Caco-2 (cell line): ENCODE results near the gene PFKFB2. TPM values are rescaled to one million over a fixed set of nuclear protein-coding genes. Genes with fewer than 3 reads are reported as not detected.

ENCODE experiments used
- BruUV-seq: library from RNA; stranded (reverse); fragments of 400-500 nt; replicated peaks from 2 replicates; lab custom pipeline; 2021; lab: Mats Ljungman, UMichigan
- CTCF ChIA-PET: fragments of 300-600 bp; sonication (Branson Sonifier 250); formaldehyde crosslinking; loops from one replicate; lab custom pipeline; 2022; ENCODE audit warnings: antibody characterized with exemption; lab: Charles Lee
- POLR2A ChIA-PET: fragments of 300-600 bp; sonication (Branson Sonifier 250); formaldehyde crosslinking; loops from one replicate; lab custom pipeline; 2022; ENCODE audit warnings: antibody characterized with exemption; lab: Charles Lee
- DNase-seq, 2 experiments: peaks; one replicate each; pipeline versions ENCODE4 v3.0.0 to v3.0.0-alpha.2; 2020 to 2022
- H3K27me3 ChIP-seq: replicated peaks from 2 replicates; pipeline ENCODE4 v1.6.0; 2011; ENCODE audit warnings: low read length; ENCODE audit not compliant: control insufficient read depth, insufficient read depth
- H3K36me3 ChIP-seq: 2 replicates; pipeline ENCODE4 v1.5.1; 2011; ENCODE audit warnings: low read length; ENCODE audit not compliant: control insufficient read depth, insufficient read depth
- H3K4me1 ChIP-seq: fragments of 250-450 bp; sonication (Bioruptor Pico); 2 replicates; pipeline ENCODE4 v1.5.1; 2020; ENCODE audit warnings: mild to moderate bottlenecking
- H3K4me3 ChIP-seq: 2 replicates; pipeline ENCODE4 v1.5.1; 2011; ENCODE audit warnings: low read depth, mild to moderate bottlenecking, control low read depth, low read length
- H3K9me3 ChIP-seq: fragments of 250-450 bp; sonication (Bioruptor Pico); 2 replicates; pipeline ENCODE4 v1.5.1; 2020; ENCODE audit warnings: mild to moderate bottlenecking, moderate library complexity
- H3K27ac Mint-ChIP-seq: one replicate; pipeline ENCODE4 v1.8.0; 2022; ENCODE audit warnings: mixed read lengths; ENCODE audit not compliant: unreplicated experiment
- H3K27me3 Mint-ChIP-seq: one replicate; pipeline ENCODE4 v1.8.0; 2022; ENCODE audit warnings: mixed read lengths; ENCODE audit not compliant: insufficient read depth, unreplicated experiment
- H3K36me3 Mint-ChIP-seq: one replicate; pipeline ENCODE4 v1.8.0; 2022; ENCODE audit warnings: mild to moderate bottlenecking, mixed read lengths; ENCODE audit not compliant: insufficient read depth, unreplicated experiment
- H3K4me1 Mint-ChIP-seq: one replicate; pipeline ENCODE4 v1.8.0; 2022; ENCODE audit warnings: low read depth, mixed read lengths; ENCODE audit not compliant: unreplicated experiment
- H3K4me3 Mint-ChIP-seq: one replicate; pipeline ENCODE4 v1.8.0; 2022; ENCODE audit warnings: mild to moderate bottlenecking, moderate library complexity, mixed read lengths; ENCODE audit not compliant: unreplicated experiment
- H3K9me3 Mint-ChIP-seq: one replicate; pipeline ENCODE4 v1.8.0; 2022; ENCODE audit warnings: mixed read lengths; ENCODE audit not compliant: unreplicated experiment
- intact Hi-C: fragments of 100-400 bp; cut with micrococcal nuclease; formaldehyde crosslinking; loops from one replicate; pipeline ENCODE4 v1.10.0; 2022; ENCODE audit not compliant: unreplicated experiment
- total RNA-seq: library from RNA; stranded (reverse); gene quantifications from 2 replicates; pipeline ENCODE4 v1.2.3, GENCODE V29; 2022
- TF ChIP-seq, protein P1 (sequence below), 2 experiments: fragments of 200-600 bp in 1 of 2; IDR thresholded peaks; 1 replicate in 1 of 2; 2 replicates in 1 of 2; pipeline versions ENCODE4 v1.5.1 to v1.8.0; 2011 to 2022; ENCODE audit warnings: antibody characterized with exemption in 1 of 2, control low read depth in 1 of 2, inconsistent platforms in 1 of 2, low read depth in 1 of 2, low read length in 1 of 2, mild to moderate bottlenecking in 1 of 2, moderate library complexity in 1 of 2; ENCODE audit not compliant: insufficient read depth in 1 of 2, severe bottlenecking in 1 of 2, unreplicated experiment in 1 of 2

PFKFB2 gene
- total RNA-seq, 1 experiment from 2014 or later = 38.9 TPM

DNA sequence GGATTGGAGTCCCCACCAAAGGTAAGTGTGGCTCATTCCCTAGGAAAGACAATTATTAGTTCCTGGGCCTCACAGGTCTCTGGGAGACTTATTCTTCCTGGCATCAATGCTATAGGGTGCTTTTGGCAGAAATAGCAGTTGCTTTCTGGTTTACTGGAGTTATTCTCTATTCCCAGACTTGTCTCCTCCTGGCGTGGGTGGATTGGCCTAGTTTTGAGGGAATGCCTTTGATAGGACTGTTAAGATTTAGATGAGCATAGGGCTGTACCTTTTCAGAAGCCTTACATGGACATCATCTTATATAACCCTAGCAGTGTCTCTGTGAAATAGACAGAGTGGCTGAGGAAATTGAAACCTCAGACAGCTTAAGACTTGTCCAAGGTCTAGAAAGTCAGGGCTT, 9.0 kb downstream of the PFKFB2 start:
- Mint-ChIP-seq H3K4me1 (no peaks in the 10 kb centered on the region), H3K4me3 (no peak overlapping the region), H3K9me3 (no peaks in the 10 kb centered on the region), H3K36me3 (peaks cover 22% of the 10 kb centered on the region), H3K27ac (no peak overlapping the region), H3K27me3 (no peaks in the 10 kb centered on the region)
- peaks cover 4% of the 10 kb centered on the region; the same call in 1 of the 2 replicates for H3K36me3 ChIP-seq
- no peak overlapping the region for H3K4me3 ChIP-seq
- POLR2A ChIA-PET = no interaction called here
- intact Hi-C loops = no loop called here
- no peaks in the 10 kb centered on the region for H3K27me3 ChIP-seq
- no peak for DNase-seq
- no peaks in the 10 kb centered on the region for H3K4me1 ChIP-seq
- no peaks in the 10 kb centered on the region for H3K9me3 ChIP-seq
- CTCF ChIA-PET = no interaction called here
- BruUV-seq = no TSS peak
- TF ChIP-seq, protein P1, sequence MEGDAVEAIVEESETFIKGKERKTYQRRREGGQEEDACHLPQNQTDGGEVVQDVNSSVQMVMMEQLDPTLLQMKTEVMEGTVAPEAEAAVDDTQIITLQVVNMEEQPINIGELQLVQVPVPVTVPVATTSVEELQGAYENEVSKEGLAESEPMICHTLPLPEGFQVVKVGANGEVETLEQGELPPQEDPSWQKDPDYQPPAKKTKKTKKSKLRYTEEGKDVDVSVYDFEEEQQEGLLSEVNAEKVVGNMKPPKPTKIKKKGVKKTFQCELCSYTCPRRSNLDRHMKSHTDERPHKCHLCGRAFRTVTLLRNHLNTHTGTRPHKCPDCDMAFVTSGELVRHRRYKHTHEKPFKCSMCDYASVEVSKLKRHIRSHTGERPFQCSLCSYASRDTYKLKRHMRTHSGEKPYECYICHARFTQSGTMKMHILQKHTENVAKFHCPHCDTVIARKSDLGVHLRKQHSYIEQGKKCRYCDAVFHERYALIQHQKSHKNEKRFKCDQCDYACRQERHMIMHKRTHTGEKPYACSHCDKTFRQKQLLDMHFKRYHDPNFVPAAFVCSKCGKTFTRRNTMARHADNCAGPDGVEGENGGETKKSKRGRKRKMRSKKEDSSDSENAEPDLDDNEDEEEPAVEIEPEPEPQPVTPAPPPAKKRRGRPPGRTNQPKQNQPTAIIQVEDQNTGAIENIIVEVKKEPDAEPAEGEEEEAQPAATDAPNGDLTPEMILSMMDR (IDR thresholded peaks at IDR 0.05; ENCODE audit: insufficient read depth in 1 of 2, low read depth in 1 of 2, low read length in 1 of 2, severe bottlenecking in 1 of 2, unreplicated experiment in 1 of 2) = no peak

DNA sequence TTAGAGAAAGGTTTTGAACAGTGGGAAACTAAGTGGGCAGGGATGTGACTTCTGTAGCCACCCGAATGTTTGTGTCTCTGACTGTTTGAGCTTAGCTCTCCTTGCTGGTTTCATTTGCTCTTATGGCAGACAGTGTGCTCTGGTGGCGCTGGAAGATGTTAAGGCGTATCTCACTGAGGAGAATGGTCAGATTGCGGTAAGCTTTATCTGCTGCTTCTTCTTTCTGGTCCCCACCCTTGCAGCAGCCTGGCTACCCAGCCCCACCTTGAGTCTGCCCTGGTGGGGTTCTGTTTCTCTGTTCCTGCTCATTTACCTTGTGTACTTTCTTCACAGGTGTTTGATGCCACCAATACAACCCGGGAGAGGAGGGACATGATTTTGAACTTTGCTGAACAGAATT, 9.9 kb downstream of the PFKFB2 start:
- Histone ChIP-seq H3K27me3 (no peaks in the 10 kb centered on the region), H3K4me1 (no peaks in the 10 kb centered on the region), H3K9me3 (no peaks in the 10 kb centered on the region), H3K4me3 (no peak overlapping the region), H3K36me3 (peaks cover 4% of the 10 kb centered on the region; the same call in 1 of the 2 replicates)
- intact Hi-C loops = no loop called here
- H3K4me1 Mint-ChIP-seq = no peaks in the 10 kb centered on the region
- CTCF ChIA-PET = no interaction called here
- peaks cover 27% of the 10 kb centered on the region for H3K36me3 Mint-ChIP-seq
- TF ChIP-seq, protein P1 (IDR thresholded peaks at IDR 0.05; ENCODE audit: insufficient read depth in 1 of 2, low read depth in 1 of 2, low read length in 1 of 2, severe bottlenecking in 1 of 2, unreplicated experiment in 1 of 2) = no peak
- no TSS peak for BruUV-seq
- POLR2A ChIA-PET = no interaction called here
- no peak overlapping the region for H3K4me3 Mint-ChIP-seq
- no peak for DNase-seq
- H3K27ac Mint-ChIP-seq = no peak overlapping the region
- no peaks in the 10 kb centered on the region for H3K9me3 Mint-ChIP-seq
- H3K27me3 Mint-ChIP-seq = no peaks in the 10 kb centered on the region

GRCh38 chr1:207064561-207064960, 11.5 kb downstream of the PFKFB2 start:
- POLR2A ChIA-PET = no interaction called here
- Mint-ChIP-seq H3K4me3 (no peak overlapping the region), H3K9me3 (no peaks in the 10 kb centered on the region), H3K27me3 (no peaks in the 10 kb centered on the region), H3K4me1 (no peaks in the 10 kb centered on the region), H3K27ac (no peak overlapping the region), H3K36me3 (peaks cover 36% of the 10 kb centered on the region)
- intact Hi-C loops = no loop called here
- no peak for DNase-seq
- H3K4me3 ChIP-seq = no peak overlapping the region
- H3K4me1 ChIP-seq = no peaks in the 10 kb centered on the region
- peaks cover 4% of the 10 kb centered on the region; the same call in 1 of the 2 replicates for H3K36me3 ChIP-seq
- no peaks in the 10 kb centered on the region for H3K9me3 ChIP-seq
- TF ChIP-seq, protein P1 (IDR thresholded peaks at IDR 0.05; ENCODE audit: insufficient read depth in 1 of 2, low read depth in 1 of 2, low read length in 1 of 2, severe bottlenecking in 1 of 2, unreplicated experiment in 1 of 2) = no peak
- CTCF ChIA-PET = no interaction called here
- BruUV-seq = no TSS peak
- no peaks in the 10 kb centered on the region for H3K27me3 ChIP-seq
